T47D (cell line): Measurements from ENCODE around the gene CDCP2.
A peak's percentile ranks its signal among the peaks of the same experiment; 100 is the strongest.

Source experiments
- DNase-seq, 2 experiments: peaks; one replicate each; pipeline versions ENCODE4 v3.0.0 to v3.0.0-alpha.2; 2011 to 2012; ENCODE audit warnings: low read depth in 1 of 2, low spot score in 1 of 2
- JUND ChIP-seq: IDR thresholded peaks from 2 replicates; pipeline ENCODE4 v1.6.1; 2012; ENCODE audit warnings: low read depth
- in situ Hi-C: cut with HindIII; loops from 2 replicates; pipeline ENCODE4 v1.10.0; 2016; ENCODE audit warnings: low sequenced_read_pairs, low pct_unique_long_range_greater_than_20kb

CDCP2 gene

DNA sequence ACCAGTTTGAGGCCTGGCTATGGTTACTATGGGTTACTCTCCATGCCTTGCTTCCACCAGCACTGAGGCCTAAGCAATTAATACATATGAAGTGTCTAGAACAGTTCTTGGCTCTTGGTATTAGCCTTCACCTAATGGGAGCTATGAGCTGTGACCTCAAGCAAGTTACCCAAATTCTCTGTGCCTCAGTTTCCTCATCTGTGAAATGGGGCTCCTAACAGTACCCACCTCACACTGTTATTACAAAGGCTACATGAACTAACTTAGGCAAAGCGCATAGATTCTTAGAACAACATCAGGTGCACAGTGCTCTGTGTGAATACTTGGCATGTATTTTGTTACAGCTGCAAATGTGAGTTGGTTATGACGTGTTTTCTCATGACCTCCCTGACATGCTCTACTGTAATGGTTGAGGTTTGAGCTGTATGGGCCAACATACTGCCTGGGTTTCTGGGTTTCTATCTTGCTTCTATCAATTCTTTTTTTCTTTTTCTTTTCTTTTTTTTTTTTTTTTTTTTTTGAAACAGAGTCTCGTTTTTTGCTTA, 26.5 kb downstream of the CDCP2 start:
- no peak for DNase-seq

GRCh38 chr1:54125386-54126070, 27.3 kb downstream of the CDCP2 start:
- DNase-seq = peak in 1 of 2 experiments; percentile 57
- in situ Hi-C loops = no loop called here
- no peak for TF ChIP-seq JUND

More for the DNA sequence above, 26.5 kb downstream of the CDCP2 start:
- no peak for TF ChIP-seq JUND
- in situ Hi-C loops = no loop called here

DNA sequence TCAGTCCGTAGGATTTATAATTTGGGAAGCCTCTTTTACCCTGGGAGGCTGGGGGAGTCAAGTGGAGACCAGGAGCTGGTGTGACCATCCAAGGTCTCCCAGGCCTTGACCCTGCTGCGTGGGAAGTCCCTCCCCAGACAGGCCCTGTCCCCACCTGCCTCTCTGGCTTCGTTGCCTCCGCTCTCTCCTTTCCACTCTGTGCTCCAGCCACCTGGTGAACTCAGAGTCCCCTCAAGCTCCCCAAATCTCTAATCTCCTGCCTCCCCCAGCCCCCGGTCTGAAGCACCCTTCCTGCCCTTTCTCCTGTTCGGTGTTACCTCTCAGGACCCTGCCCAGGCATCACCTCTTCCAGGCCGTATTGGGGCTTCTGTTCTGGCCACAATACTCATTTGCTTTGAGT, 27.9 kb downstream of the CDCP2 start:
- DNase-seq = no peak
- TF ChIP-seq JUND = no peak
- in situ Hi-C loops = no loop called here

GRCh38 chr1:54124472-54124871, 28.3 kb downstream of the CDCP2 start:
- DNase-seq = no peak
- in situ Hi-C loops = no loop called here
- no peak for TF ChIP-seq JUND

- no peak for TF ChIP-seq JUND
- in situ Hi-C loops = no loop called here
- DNase-seq = no peak
Measured at GRCh38 chr1:54122992-54123391, 29.8 kb downstream of the CDCP2 start.

GRCh38 chr1:54122135-54122751, 30.6 kb downstream of the CDCP2 start:
- TF ChIP-seq JUND = no peak
- no peak for DNase-seq
- in situ Hi-C loops = no loop called here

- peak; percentile 56 to 62 for DNase-seq
- in situ Hi-C loops = no loop called here
Measured at GRCh38 chr1:54121482-54122134, 31.2 kb downstream of the CDCP2 start.

GRCh38 chr1:54120698-54121481, 31.9 kb downstream of the CDCP2 start:
- TF ChIP-seq JUND = no peak
- DNase-seq = no peak
- in situ Hi-C loops = no loop called here

More at GRCh38 chr1:54121482-54122134, 31.2 kb downstream of the CDCP2 start:
- no peak for TF ChIP-seq JUND

DNA sequence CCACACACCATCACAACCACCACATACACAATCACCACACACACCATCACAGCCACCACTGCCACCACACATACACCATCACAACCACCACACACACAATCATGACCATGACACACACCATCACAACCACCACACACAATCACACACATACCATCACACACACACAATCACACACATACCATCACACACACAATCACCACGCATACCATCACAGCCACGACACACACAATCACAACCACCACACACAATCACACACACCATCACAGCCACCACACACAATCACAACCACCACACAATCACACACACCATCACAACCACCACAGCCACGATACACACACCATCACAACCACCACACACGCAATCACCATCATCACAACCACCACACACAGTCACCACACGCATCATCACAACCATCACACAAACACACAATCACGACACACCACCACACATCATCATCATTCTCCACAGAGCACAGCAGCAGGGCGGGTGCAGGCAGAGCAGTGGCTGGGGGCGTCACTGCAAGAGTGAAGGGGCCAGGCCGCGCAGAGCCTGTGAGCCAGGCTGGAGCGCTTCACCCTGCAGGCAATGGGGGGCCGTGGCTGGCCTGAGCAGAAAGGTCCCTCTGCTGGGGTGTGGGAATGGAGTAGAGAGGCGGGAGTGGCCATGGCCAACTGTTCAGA, 32.6 kb downstream of the CDCP2 start:
- in situ Hi-C loops = no loop called here
- no peak for DNase-seq
- TF ChIP-seq JUND = no peak

- TF ChIP-seq JUND = no peak
- in situ Hi-C loops = no loop called here
- DNase-seq = no peak
Measured at GRCh38 chr1:54118704-54119103, 34.1 kb downstream of the CDCP2 start.

DNA sequence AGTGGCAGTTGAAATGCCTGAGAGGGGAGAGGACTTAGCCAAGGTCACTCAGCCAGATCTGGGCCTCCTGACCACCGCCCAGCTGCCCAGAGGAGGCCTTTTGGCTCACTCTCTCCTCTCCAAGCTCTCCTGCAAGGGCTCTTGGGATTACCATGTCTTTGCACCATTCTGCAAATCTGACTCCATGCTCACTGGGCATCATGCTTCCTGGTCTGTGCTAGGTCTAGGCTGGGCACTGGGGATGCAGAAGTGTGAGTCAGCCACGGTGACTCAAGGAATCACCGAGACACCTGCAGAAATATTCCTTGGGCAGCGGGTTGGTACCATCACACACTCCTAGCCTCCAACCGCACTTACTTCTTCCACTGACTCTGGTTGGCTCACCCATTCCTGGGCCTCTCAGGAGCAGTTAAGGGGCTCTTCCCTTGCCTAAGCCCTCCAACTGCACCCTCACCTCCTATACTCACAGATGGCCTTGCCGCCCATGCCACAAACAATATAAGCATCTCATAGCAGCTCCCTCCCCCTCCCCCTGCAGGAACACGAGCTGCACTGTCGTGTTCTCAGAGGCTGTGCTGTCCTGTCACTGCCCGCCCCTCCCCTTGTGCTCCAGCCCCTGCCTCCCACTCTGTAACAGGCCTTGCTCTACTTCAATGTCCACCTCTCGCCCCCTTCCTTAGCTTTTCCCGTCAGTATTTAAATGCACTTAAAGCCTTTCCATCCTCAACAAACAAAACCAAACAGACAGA, 34.8 kb downstream of the CDCP2 start:
- in situ Hi-C loops = no loop called here
- no peak for DNase-seq
- TF ChIP-seq JUND = no peak
